Lung (tissue), 12 donors: Measurements from ENCODE around the gene CDHR5. TPM values are rescaled to one million over a fixed set of nuclear protein-coding genes. Genes with fewer than 3 reads are reported as not detected.

Source experiments
- ATAC-seq: fragments of 200-7000 bp; cut with Tn5 transposase; one replicate; pipeline ENCODE4 v1.9.1; 2020; ENCODE audit warnings: moderate number of reproducible peaks; ENCODE audit not compliant: insufficient read depth, low FRiP score
- DNase-seq, 3 donors: peaks; one replicate each; pipeline ENCODE4 v3.0.0-alpha.2; 2013 to 2017
- H3K27ac ChIP-seq, 2 donors: one replicate each; pipeline ENCODE4 v1.5.1; 2013; ENCODE audit warnings: mild to moderate bottlenecking in 2 of 2, moderate library complexity in 2 of 2, control low read depth in 1 of 2, inconsistent platforms in 1 of 2, low read depth in 1 of 2, low read length in 1 of 2
- H3K27me3 ChIP-seq, 3 donors: one replicate each; pipeline ENCODE4 v1.5.1; 2013; ENCODE audit warnings: low read length in 2 of 3; ENCODE audit not compliant: control insufficient read depth in 3 of 3, insufficient read depth in 3 of 3
- H3K36me3 ChIP-seq, 4 donors: one replicate each; pipeline ENCODE4 v1.5.1; 2013; ENCODE audit warnings: low read length in 4 of 4, mild to moderate bottlenecking in 1 of 4, moderate library complexity in 1 of 4; ENCODE audit not compliant: control insufficient read depth in 4 of 4, insufficient read depth in 4 of 4
- H3K4me1 ChIP-seq, 5 donors: one replicate each; pipeline ENCODE4 v1.5.1; 2013; ENCODE audit warnings: low read length in 5 of 5, mild to moderate bottlenecking in 2 of 5, moderate library complexity in 1 of 5; ENCODE audit not compliant: control insufficient read depth in 5 of 5, insufficient read depth in 5 of 5
- H3K4me3 ChIP-seq: one replicate; pipeline ENCODE4 v1.5.1; 2013; ENCODE audit warnings: mild to moderate bottlenecking, control low read depth, moderate library complexity
- H3K9ac ChIP-seq, 2 donors: one replicate each; pipeline ENCODE4 v1.5.1; 2013; ENCODE audit warnings: low read length in 2 of 2, control low read depth in 1 of 2; ENCODE audit not compliant: insufficient read depth in 1 of 2
- H3K9me3 ChIP-seq, 4 donors: one replicate each; pipeline ENCODE4 v1.5.1; 2013; ENCODE audit warnings: low read length in 3 of 4, mild to moderate bottlenecking in 1 of 4, moderate library complexity in 1 of 4; ENCODE audit not compliant: control insufficient read depth in 4 of 4, insufficient read depth in 3 of 4
- WGBS, 2 donors: extraction: QIAGEN DNeasy Blood & Tissue Kit; methylation state at CpG; one replicate each; pipeline ENCODE4 v1.1.7; 2013; 5-methylcytosine and 5-hydroxymethylcytosine counted together
- polyA plus RNA-seq, 2 donors: library from polyadenylated mRNA; stranded (reverse); fragments of 200-250 nt; gene quantifications; one replicate each; pipeline ENCODE4 v1.2.1, GENCODE V29; 2013
- total RNA-seq, 2 donors: library from RNA; depleted of rRNA in 1 of 2; stranded (reverse); fragments of >200 nt in 1 of 2; gene quantifications; one replicate each; pipeline ENCODE4 v1.2.1, GENCODE V29; 2014 to 2021
- TF ChIP-seq, protein P1 (sequence below): IDR thresholded peaks from 2 replicates; pipeline ENCODE4 v1.5.1; 2012; ENCODE audit warnings: mild to moderate bottlenecking; ENCODE audit errors: control extremely low read depth, extremely low read depth
- donor health status: control.
- donor health status: control.
- donor health status: Bipolar disorder and iron deficiency.
- donor health status: healthy.
- donor health status: DM: yes; HTN: yes; CAD: no.

CDHR5 gene
- total and polyA plus RNA-seq, 4 donors, result 0.02 to 0.10 TPM; not detected in 2

- 26 to 38% methylated on average over 55 of the region's 55 CpGs for WGBS, 2 donors
- ATAC-seq, result no peak
- Histone ChIP-seq H3K27me3 (peaks cover 0 to 44% (median 18%) of the 10 kb centered on the region in 3 donors), H3K4me1 (peaks cover 0 to 15% (median 3%) of the 10 kb centered on the region in 5 donors), H3K9ac (no peak overlapping the region), H3K9me3 (peaks cover 0 to 2% (median 0%) of the 10 kb centered on the region in 4 donors), H3K27ac (no peak overlapping the region), H3K4me3 (no peak overlapping the region), H3K36me3 (peaks cover 0 to 7% (median 5%) of the 10 kb centered on the region in 4 donors)
- no peak for DNase-seq
- TF ChIP-seq, protein P1, sequence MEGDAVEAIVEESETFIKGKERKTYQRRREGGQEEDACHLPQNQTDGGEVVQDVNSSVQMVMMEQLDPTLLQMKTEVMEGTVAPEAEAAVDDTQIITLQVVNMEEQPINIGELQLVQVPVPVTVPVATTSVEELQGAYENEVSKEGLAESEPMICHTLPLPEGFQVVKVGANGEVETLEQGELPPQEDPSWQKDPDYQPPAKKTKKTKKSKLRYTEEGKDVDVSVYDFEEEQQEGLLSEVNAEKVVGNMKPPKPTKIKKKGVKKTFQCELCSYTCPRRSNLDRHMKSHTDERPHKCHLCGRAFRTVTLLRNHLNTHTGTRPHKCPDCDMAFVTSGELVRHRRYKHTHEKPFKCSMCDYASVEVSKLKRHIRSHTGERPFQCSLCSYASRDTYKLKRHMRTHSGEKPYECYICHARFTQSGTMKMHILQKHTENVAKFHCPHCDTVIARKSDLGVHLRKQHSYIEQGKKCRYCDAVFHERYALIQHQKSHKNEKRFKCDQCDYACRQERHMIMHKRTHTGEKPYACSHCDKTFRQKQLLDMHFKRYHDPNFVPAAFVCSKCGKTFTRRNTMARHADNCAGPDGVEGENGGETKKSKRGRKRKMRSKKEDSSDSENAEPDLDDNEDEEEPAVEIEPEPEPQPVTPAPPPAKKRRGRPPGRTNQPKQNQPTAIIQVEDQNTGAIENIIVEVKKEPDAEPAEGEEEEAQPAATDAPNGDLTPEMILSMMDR, result no peak
Measured at GRCh38 chr11:637593-638521, 13.1 kb upstream of the CDHR5 start.

- Histone ChIP-seq H3K36me3 (peaks cover 0 to 7% (median 4%) of the 10 kb centered on the region in 4 donors), H3K27ac (no peak overlapping the region), H3K9me3 (peaks cover 0 to 2% (median 0%) of the 10 kb centered on the region in 4 donors), H3K9ac (no peak overlapping the region), H3K4me3 (no peak overlapping the region), H3K27me3 (peaks cover 0 to 44% (median 18%) of the 10 kb centered on the region in 3 donors), H3K4me1 (peaks cover 0 to 15% (median 3%) of the 10 kb centered on the region in 5 donors)
- TF ChIP-seq, protein P1, result no peak
- no peak for DNase-seq
- WGBS, 2 donors, result 2 to 4% methylated on average over 24 to 34 of the region's 34 CpGs
- ATAC-seq, result no peak
Measured at GRCh38 chr11:637333-637592, 12.5 kb upstream of the CDHR5 start.

GRCh38 chr11:636511-637332 is 12.0 kb upstream of the CDHR5 start, which contains the start of gene DRD4:
DRD4 (plus strand) TSS chr11:637269; CDS start chr11:637305, 36 bp downstream.
- ATAC-seq, result no peak
- 16 to 17% methylated on average over 79 to 100 of the region's 100 CpGs for WGBS, 2 donors
- H3K9ac ChIP-seq, result no peak within 1 kb of the TSS
- peaks cover 0 to 44% (median 18%) of the 10 kb centered on the region in 3 donors for H3K27me3 ChIP-seq
- TF ChIP-seq, protein P1, result no peak
- peaks cover 0 to 2% (median under 1%) of the 10 kb centered on the region in 4 donors for H3K36me3 ChIP-seq
- DNase-seq, result peak in 1 of 3 donors; percentile 17
- H3K9me3 ChIP-seq, result peaks cover 0 to 2% (median 0%) of the 10 kb centered on the region in 4 donors
- peaks cover 0 to 15% (median 3%) of the 10 kb centered on the region in 5 donors for H3K4me1 ChIP-seq
- no peak within 1 kb of the TSS for H3K4me3 ChIP-seq
- no peak within 1 kb of the TSS for H3K27ac ChIP-seq
